ENCODE data around the gene TYMP.

- TF ChIP-seq CTCF (IDR thresholded peaks at IDR 0.05), result peak in 1 of 6 experiments; percentile 16
- no peak for TF ChIP-seq POLR2A (IDR thresholded peaks at IDR 0.05)
Measured at GRCh38 chr22:50525858-50526107, 4.0 kb downstream of the TYMP start.

Measured in esophagus squamous epithelium (tissue), 4 donors.